ENCODE data around the gene ACCS. TPM values are rescaled to one million over a fixed set of nuclear protein-coding genes. Genes with fewer than 3 reads are reported as not detected.

ACCS gene
- total RNA-seq, 6 experiments from 2014 or later = 7.3 to 32.2 (median 15.4) TPM

DNA sequence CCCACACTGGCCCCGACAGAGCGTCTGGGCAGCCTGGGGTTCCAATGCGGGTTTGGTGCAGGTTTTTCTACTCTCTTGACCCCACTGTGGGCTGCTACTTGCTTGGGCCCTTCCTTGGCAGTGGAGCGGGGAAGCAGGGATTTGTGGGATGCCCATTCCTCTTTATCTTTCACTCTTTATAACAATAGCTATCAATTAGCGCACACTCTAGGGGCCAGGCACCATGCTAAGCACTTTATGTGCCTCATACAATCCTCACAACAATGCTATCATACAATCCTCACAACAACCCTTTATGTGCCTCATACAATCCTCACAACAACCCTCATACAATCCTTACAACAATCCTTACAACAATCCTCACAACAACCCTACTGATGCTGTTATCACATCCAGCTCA lies 12.7 kb downstream of the ACCS start:
- no peak overlapping the region for H3K27ac ChIP-seq

DNA sequence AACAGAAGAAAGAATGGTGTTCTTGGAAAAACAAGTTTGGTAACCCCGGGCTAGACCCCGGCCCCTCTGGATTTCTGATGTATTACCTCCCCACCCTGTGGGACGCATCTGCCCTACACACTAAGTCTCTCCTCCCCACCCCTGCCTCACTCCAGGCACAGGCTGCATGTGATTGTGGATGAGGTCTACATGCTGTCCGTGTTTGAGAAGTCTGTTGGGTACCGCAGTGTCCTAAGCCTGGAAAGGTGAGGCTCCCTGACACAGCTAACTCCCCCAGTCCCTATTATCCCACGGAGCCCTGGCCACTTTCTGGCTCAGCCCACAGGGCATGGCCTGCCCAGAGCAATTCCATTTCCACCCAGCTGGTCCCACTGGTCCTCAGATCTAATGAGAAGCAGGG lies 13.3 kb downstream of the ACCS start:
- H3K4me3 ChIP-seq = no peak overlapping the region
- no peak for ATAC-seq
- H3K27me3 ChIP-seq = no peaks in the 10 kb centered on the region
- TF ChIP-seq, protein P1, sequence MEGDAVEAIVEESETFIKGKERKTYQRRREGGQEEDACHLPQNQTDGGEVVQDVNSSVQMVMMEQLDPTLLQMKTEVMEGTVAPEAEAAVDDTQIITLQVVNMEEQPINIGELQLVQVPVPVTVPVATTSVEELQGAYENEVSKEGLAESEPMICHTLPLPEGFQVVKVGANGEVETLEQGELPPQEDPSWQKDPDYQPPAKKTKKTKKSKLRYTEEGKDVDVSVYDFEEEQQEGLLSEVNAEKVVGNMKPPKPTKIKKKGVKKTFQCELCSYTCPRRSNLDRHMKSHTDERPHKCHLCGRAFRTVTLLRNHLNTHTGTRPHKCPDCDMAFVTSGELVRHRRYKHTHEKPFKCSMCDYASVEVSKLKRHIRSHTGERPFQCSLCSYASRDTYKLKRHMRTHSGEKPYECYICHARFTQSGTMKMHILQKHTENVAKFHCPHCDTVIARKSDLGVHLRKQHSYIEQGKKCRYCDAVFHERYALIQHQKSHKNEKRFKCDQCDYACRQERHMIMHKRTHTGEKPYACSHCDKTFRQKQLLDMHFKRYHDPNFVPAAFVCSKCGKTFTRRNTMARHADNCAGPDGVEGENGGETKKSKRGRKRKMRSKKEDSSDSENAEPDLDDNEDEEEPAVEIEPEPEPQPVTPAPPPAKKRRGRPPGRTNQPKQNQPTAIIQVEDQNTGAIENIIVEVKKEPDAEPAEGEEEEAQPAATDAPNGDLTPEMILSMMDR (IDR thresholded peaks at IDR 0.05) = no peak
- no peak for TF ChIP-seq POLR2A (IDR thresholded peaks at IDR 0.05)
- intact Hi-C loops (cut with DNase I) = no loop called here
- H3K36me3 ChIP-seq = peaks cover 0 to 7% (median 1%) of the 10 kb centered on the region in 4 donors
- H3K4me1 ChIP-seq = no peaks in the 10 kb centered on the region
- no peak overlapping the region for H3K27ac ChIP-seq
- no peak for DNase-seq
- 92% methylated on average over 6 of the region's 6 CpGs for WGBS (ENCODE audit: insufficient coverage, low coverage, low lambda C conversion rate, missing lambda C conversion rate)
- no peaks in the 10 kb centered on the region for H3K9me3 ChIP-seq

More for the DNA sequence above, 12.7 kb downstream of the ACCS start:
- H3K27me3 ChIP-seq = no peaks in the 10 kb centered on the region
- H3K4me1 ChIP-seq = no peaks in the 10 kb centered on the region
- H3K9me3 ChIP-seq = no peaks in the 10 kb centered on the region
- intact Hi-C loops (cut with DNase I) = no loop called here
- DNase-seq (no peak), ATAC-seq (no peak)
- no peak for TF ChIP-seq POLR2A (IDR thresholded peaks at IDR 0.05)
- TF ChIP-seq, protein P1 (IDR thresholded peaks at IDR 0.05) = no peak
- H3K36me3 ChIP-seq = peaks cover 0 to 7% (median 1%) of the 10 kb centered on the region in 4 donors
- no peak overlapping the region for H3K4me3 ChIP-seq
- WGBS (ENCODE audit: insufficient coverage, low coverage, low lambda C conversion rate, missing lambda C conversion rate) = no CpG with 5 or more reads among the region's 5 CpGs

DNA sequence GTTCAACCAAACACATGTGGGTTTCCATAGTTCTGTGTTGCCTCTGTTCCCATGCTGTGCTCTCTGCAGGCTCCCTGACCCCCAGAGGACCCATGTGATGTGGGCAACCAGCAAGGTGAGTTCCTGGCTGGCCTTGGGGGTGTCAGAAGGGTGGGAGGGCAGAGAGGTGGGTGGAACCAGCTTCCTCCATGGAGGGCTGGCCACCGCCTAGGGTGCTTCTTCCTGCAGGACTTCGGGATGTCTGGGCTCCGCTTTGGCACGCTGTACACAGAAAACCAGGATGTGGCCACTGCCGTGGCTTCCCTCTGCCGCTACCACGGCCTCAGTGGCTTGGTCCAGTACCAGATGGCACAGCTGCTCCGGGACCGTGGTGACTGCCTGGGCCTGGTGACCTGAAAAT lies 14.9 kb downstream of the ACCS start:
- DNase-seq = no peak
- H3K4me3 ChIP-seq = no peak overlapping the region
- ATAC-seq = no peak
- TF ChIP-seq, protein P1 (IDR thresholded peaks at IDR 0.05) = no peak
- TF ChIP-seq POLR2A (IDR thresholded peaks at IDR 0.05) = no peak
- no CpG with 5 or more reads among the region's 9 CpGs for WGBS (ENCODE audit: insufficient coverage, low coverage, low lambda C conversion rate, missing lambda C conversion rate)
- no peaks in the 10 kb centered on the region for H3K27me3 ChIP-seq
- peaks cover 0 to 7% (median 0%) of the 10 kb centered on the region in 4 donors for H3K36me3 ChIP-seq
- intact Hi-C loops (cut with DNase I) = no loop called here
- H3K4me1 ChIP-seq = no peaks in the 10 kb centered on the region
- no peaks in the 10 kb centered on the region for H3K9me3 ChIP-seq
- no peak overlapping the region for H3K27ac ChIP-seq

DNA sequence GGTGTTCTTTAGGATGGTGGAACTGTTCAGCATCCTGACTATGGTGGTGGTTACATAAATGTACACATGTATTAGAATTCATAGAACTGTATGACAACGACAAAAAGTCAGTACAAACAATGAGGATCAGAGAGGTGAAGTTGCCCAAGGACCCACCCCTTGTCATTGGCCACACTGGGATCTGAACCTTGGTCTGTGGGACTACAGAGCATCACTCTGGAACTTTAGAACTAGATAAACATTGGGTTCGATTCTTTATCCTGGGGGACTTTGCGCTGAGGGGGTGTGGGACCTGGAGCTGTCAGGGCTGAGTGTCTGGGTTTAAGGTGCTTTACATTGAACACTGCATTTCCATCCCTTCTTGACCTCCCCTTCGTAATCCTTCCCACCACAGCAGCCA lies 16.6 kb downstream of the ACCS start:
- H3K27ac ChIP-seq = no peak overlapping the region
- TF ChIP-seq, protein P1 (IDR thresholded peaks at IDR 0.05) = no peak
- no peak for TF ChIP-seq POLR2A (IDR thresholded peaks at IDR 0.05)
- peaks cover 0 to 7% (median 0%) of the 10 kb centered on the region in 4 donors for H3K36me3 ChIP-seq
- intact Hi-C loops (cut with DNase I) = no loop called here
- H3K9me3 ChIP-seq = no peaks in the 10 kb centered on the region
- no peak for DNase-seq
- H3K27me3 ChIP-seq = no peaks in the 10 kb centered on the region
- WGBS (ENCODE audit: insufficient coverage, low coverage, low lambda C conversion rate, missing lambda C conversion rate) = 70% methylated on average over 3 of the region's 4 CpGs
- no peaks in the 10 kb centered on the region for H3K4me1 ChIP-seq
- no peak for ATAC-seq
- H3K4me3 ChIP-seq = no peak overlapping the region

DNA sequence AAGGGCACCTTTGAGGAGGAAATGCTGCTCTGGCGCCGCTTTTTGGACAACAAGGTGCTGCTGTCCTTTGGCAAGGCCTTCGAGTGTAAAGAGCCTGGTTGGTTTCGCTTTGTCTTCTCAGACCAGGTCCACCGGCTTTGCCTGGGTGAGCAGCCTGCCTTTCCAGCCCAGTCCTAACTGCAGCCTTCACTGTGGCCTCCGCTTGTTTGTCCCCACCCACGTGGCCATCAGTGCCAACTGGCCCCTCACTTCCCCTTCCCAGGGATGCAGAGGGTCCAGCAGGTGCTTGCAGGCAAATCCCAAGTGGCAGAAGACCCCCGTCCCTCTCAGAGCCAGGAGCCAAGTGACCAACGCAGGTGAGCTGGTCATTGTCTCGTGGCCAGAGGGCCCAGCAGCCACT lies 17.4 kb downstream of the ACCS start:
- no peaks in the 10 kb centered on the region for H3K4me1 ChIP-seq
- H3K4me3 ChIP-seq = no peak overlapping the region
- no peak overlapping the region for H3K27ac ChIP-seq
- TF ChIP-seq, protein P1 (IDR thresholded peaks at IDR 0.05) = no peak
- no peak for TF ChIP-seq POLR2A (IDR thresholded peaks at IDR 0.05)
- no peaks in the 10 kb centered on the region for H3K27me3 ChIP-seq
- H3K9me3 ChIP-seq = no peaks in the 10 kb centered on the region
- no peak for ATAC-seq
- DNase-seq = no peak
- WGBS (ENCODE audit: insufficient coverage, low coverage, low lambda C conversion rate, missing lambda C conversion rate) = no CpG with 5 or more reads among the region's 10 CpGs
- peaks cover 0 to 4% (median 0%) of the 10 kb centered on the region in 4 donors for H3K36me3 ChIP-seq
- intact Hi-C loops (cut with DNase I) = no loop called here
